ENCODE measurements around the gene SEMA3E. TPM values are rescaled to one million over a fixed set of nuclear protein-coding genes. Genes with fewer than 3 reads are reported as not detected.

SEMA3E gene
- total RNA-seq, 2 donors from 2014 or later, result 0.07 to 0.59 TPM

DNA sequence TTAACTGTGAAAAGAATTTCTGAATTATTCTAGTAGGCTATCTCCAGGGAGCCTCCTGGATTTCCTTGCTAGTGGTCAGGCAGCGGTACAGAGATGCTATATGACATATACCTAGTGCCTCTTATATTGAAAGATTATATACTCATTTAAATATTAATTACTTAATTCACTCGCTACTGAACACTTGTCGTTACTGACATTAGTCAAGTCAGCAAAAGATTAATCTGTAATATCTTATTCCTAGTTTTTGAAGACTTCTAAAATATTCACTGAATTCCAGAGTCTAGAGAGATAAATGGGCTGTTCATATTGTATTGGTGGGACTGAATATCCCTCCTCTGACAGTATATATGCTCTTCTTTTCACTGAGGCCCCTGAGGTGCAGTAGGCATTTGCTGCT is 2.9 kb downstream of the SEMA3E start:
- no peaks in the 10 kb centered on the region for H3K36me3 ChIP-seq
- no peaks in the 10 kb centered on the region for H3K4me1 ChIP-seq
- no peak for DNase-seq (ENCODE audit: low spot score)
- H3K27ac ChIP-seq, result no peak overlapping the region
- H3K27me3 ChIP-seq, result no peaks in the 10 kb centered on the region
- no peak overlapping the region for H3K4me3 ChIP-seq
- TF ChIP-seq, protein P1, sequence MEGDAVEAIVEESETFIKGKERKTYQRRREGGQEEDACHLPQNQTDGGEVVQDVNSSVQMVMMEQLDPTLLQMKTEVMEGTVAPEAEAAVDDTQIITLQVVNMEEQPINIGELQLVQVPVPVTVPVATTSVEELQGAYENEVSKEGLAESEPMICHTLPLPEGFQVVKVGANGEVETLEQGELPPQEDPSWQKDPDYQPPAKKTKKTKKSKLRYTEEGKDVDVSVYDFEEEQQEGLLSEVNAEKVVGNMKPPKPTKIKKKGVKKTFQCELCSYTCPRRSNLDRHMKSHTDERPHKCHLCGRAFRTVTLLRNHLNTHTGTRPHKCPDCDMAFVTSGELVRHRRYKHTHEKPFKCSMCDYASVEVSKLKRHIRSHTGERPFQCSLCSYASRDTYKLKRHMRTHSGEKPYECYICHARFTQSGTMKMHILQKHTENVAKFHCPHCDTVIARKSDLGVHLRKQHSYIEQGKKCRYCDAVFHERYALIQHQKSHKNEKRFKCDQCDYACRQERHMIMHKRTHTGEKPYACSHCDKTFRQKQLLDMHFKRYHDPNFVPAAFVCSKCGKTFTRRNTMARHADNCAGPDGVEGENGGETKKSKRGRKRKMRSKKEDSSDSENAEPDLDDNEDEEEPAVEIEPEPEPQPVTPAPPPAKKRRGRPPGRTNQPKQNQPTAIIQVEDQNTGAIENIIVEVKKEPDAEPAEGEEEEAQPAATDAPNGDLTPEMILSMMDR (IDR thresholded peaks at IDR 0.05), result no peak
- H3K9me3 ChIP-seq, result no peaks in the 10 kb centered on the region

DNA sequence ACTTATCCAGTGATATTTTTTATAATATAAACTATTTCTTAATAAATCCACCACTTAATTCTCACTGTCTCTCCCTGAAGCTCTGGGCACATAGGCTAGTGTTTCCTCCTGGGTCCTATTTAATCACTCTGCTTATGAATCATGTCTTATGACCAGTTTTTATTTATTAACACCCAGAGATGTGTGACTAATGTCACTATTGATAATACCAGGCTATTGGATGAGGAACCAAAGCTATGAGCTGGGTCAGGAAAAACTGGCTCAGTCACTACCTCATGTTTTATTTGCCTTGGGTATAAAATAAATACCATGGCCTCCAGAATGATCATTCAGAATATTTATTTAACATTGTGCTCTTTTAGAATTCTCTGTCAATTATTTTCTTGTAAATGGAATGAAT is 5.2 kb downstream of the SEMA3E start:
- TF ChIP-seq, protein P1 (IDR thresholded peaks at IDR 0.05), result no peak
- H3K4me3 ChIP-seq, result no peak overlapping the region
- H3K4me1 ChIP-seq, result no peaks in the 10 kb centered on the region
- H3K27ac ChIP-seq, result no peak overlapping the region
- no peaks in the 10 kb centered on the region for H3K27me3 ChIP-seq
- no peak for DNase-seq (ENCODE audit: low spot score)
- no peaks in the 10 kb centered on the region for H3K36me3 ChIP-seq
- no peaks in the 10 kb centered on the region for H3K9me3 ChIP-seq

DNA sequence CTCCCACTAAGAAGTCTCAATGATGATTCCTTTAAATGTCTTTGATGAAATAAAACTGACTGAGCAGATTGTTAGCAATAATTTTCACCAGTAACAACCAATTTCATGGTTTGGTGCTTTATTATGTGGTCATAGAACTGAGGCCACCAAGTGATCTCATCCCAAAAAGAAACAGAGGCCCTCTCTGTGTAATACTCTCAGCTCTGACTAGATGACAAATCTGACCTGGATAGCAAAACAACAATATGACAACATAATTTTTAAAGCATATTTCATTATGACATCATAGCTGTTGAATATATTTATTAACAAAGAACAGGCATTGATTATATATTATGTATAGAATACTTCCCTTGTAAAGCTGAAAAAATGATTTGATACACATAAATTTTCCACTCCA is 5.9 kb downstream of the SEMA3E start:
- no peak for DNase-seq (ENCODE audit: low spot score)
- H3K27me3 ChIP-seq, result no peaks in the 10 kb centered on the region
- no peaks in the 10 kb centered on the region for H3K9me3 ChIP-seq
- TF ChIP-seq, protein P1 (IDR thresholded peaks at IDR 0.05), result no peak
- H3K4me1 ChIP-seq, result no peaks in the 10 kb centered on the region
- no peak overlapping the region for H3K27ac ChIP-seq
- H3K36me3 ChIP-seq, result no peaks in the 10 kb centered on the region
- H3K4me3 ChIP-seq, result no peak overlapping the region

DNA sequence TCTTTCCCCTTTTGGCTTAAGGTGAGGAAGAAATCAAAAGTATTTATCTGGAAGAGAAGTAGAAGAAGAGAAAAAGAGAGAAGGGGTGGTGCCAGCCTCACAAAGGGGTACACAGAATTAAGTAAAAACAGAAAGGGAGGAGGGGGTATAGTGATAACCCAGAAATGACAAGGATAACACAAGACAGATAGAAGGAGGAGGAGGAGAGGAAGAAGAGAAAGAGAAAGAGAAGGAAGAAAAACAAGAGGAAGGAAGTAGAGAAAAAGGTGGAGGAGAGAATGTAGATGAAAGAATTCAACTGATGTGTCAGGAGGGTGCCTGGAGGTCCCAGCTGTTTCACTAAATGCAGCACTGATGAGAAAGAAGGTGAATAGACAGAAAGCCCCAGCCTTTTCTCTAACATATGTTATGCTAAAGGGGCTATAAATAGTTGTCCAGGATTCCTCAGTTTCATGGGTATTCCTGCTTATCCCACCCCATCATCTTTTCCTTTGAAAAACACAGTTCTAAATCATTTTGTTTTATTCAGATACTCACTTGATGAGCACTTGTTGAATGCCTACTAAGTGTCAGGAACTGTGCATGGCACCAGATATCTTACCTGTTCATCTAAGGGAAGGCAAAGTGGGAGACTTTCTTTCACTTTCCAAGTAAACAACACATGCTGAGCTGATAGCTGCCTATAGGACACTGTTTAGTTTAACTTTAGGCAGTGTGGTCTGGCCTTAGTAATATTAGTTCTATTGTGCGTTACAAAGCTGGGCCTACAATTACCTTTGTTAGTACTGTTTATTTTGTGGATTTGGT is 8.0 kb downstream of the SEMA3E start:
- H3K36me3 ChIP-seq, result no peaks in the 10 kb centered on the region
- H3K27me3 ChIP-seq, result no peaks in the 10 kb centered on the region
- DNase-seq (ENCODE audit: low spot score), result no peak
- no peak overlapping the region for H3K4me3 ChIP-seq
- no peaks in the 10 kb centered on the region for H3K9me3 ChIP-seq
- H3K4me1 ChIP-seq, result no peaks in the 10 kb centered on the region
- TF ChIP-seq, protein P1 (IDR thresholded peaks at IDR 0.05), result no peak
- H3K27ac ChIP-seq, result no peak overlapping the region

DNA sequence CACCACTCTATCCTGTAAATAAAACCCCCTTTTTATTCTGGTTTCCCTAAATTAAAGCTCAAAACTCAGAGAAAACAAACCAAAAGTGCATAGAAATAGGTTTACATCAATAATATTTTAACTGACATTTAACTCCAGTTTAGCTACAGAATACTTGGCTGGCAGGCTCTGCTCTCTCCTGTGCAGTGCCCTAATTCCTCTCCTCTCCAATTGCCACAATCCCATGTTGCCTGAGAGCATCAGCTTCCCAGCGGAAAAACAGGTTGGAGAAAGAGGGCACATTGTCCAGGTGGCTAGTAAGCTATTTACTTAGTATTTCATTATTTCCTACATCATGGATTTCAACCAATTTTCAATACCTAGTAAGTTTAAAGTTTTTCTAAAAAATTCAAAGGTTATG is 8.7 kb downstream of the SEMA3E start:
- TF ChIP-seq, protein P1 (IDR thresholded peaks at IDR 0.05), result no peak
- no peaks in the 10 kb centered on the region for H3K36me3 ChIP-seq
- no peaks in the 10 kb centered on the region for H3K4me1 ChIP-seq
- no peak overlapping the region for H3K27ac ChIP-seq
- no peaks in the 10 kb centered on the region for H3K9me3 ChIP-seq
- no peak overlapping the region for H3K4me3 ChIP-seq
- H3K27me3 ChIP-seq, result no peaks in the 10 kb centered on the region
- no peak for DNase-seq (ENCODE audit: low spot score)

DNA sequence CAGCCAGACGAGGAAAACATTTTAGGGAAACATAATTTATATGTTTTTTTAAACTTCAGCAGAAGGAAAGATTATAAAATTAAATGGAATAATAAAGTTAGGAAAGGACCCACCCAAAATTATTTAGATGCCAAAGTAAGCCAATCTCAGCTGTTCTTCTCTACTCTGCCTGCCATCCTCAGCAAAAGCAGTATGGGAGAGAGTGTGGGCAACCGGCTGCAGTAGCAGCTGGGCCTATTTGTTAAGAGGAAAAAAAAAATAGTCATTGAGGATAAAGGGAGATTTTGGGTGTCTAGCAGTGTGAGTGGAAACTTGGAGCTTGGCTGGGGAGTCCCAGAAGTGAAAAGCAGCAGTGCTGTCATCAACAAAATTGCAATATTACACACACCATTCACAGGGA is 15.4 kb downstream of the SEMA3E start:
- Histone ChIP-seq H3K9me3 (no peaks in the 10 kb centered on the region), H3K4me3 (no peak overlapping the region), H3K27me3 (no peaks in the 10 kb centered on the region), H3K27ac (no peak overlapping the region), H3K4me1 (no peaks in the 10 kb centered on the region), H3K36me3 (no peaks in the 10 kb centered on the region)
- TF ChIP-seq, protein P1 (IDR thresholded peaks at IDR 0.05), result no peak
- no peak for DNase-seq (ENCODE audit: low spot score)

All from right atrium auricular region (tissue), 2 donors.